ENCODE results near the gene SNRNP25. TPM values are rescaled to one million over a fixed set of nuclear protein-coding genes. Genes with fewer than 3 reads are reported as not detected.

SNRNP25 gene
- total and polyA plus RNA-seq, 4 donors: 15.1 to 22.2 (median 17.7) TPM

- no peaks in the 10 kb centered on the region for H3K9me3 ChIP-seq (ENCODE audit: control insufficient read depth in 4 of 4, low read length in 3 of 4)
- 93% methylated on average over 22 of the region's 22 CpGs for WGBS
- TF ChIP-seq EGR1 (IDR thresholded peaks at IDR 0.05; ENCODE audit: low read depth in 2 of 2): no peak
- no peak for TF ChIP-seq RXRA (IDR thresholded peaks at IDR 0.05)
- TF ChIP-seq HNF4A (conservative IDR thresholded peaks at IDR 0.05): no peak
- no peak for TF ChIP-seq JUND (IDR thresholded peaks at IDR 0.05)
- no peak for TF ChIP-seq ZBTB33 (IDR thresholded peaks at IDR 0.05)
- no peak for TF ChIP-seq ATF3 (IDR thresholded peaks at IDR 0.05)
- H3K27me3 ChIP-seq (ENCODE audit: control insufficient read depth in 4 of 4, insufficient read depth in 4 of 4, low read length in 3 of 4): no peaks in the 10 kb centered on the region
- H3K4me1 ChIP-seq (ENCODE audit: control insufficient read depth in 4 of 4, insufficient read depth in 4 of 4, low read length in 3 of 4): peaks cover 0 to 18% (median 9%) of the 10 kb centered on the region in 4 donors
- no peak overlapping the region for H3K27ac ChIP-seq (ENCODE audit: low read depth in 1 of 2, low read length in 2 of 2)
- H3K36me3 ChIP-seq (ENCODE audit: control insufficient read depth in 4 of 4, insufficient read depth in 3 of 4, low read depth in 1 of 4, low read length in 3 of 4): peaks cover 0 to 3% (median under 1%) of the 10 kb centered on the region in 4 donors
- no peak overlapping the region for H3K4me3 ChIP-seq (ENCODE audit: low read depth in 1 of 3, low read length in 3 of 3)
- no peak overlapping the region for H3K9ac ChIP-seq (ENCODE audit: low read depth in 1 of 2, low read length in 2 of 2)
- no peak for DNase-seq (ENCODE audit: low spot score)
Observed at GRCh38 chr16:41439-42068, 12.1 kb upstream of the SNRNP25 start.

GRCh38 chr16:42069-42457, 11.6 kb upstream of the SNRNP25 start:
- Histone ChIP-seq H3K27me3 (ENCODE audit: control insufficient read depth in 4 of 4, insufficient read depth in 4 of 4, low read length in 3 of 4) (no peaks in the 10 kb centered on the region), H3K9ac (ENCODE audit: low read depth in 1 of 2, low read length in 2 of 2) (no peak overlapping the region), H3K4me1 (ENCODE audit: control insufficient read depth in 4 of 4, insufficient read depth in 4 of 4, low read length in 3 of 4) (peaks cover 0 to 18% (median 9%) of the 10 kb centered on the region in 4 donors), H3K36me3 (ENCODE audit: control insufficient read depth in 4 of 4, insufficient read depth in 3 of 4, low read depth in 1 of 4, low read length in 3 of 4) (peaks cover 0 to 3% (median under 1%) of the 10 kb centered on the region in 4 donors), H3K4me3 (ENCODE audit: low read depth in 1 of 3, low read length in 3 of 3) (no peak overlapping the region), H3K9me3 (ENCODE audit: control insufficient read depth in 4 of 4, low read length in 3 of 4) (no peaks in the 10 kb centered on the region), H3K27ac (ENCODE audit: low read depth in 1 of 2, low read length in 2 of 2) (no peak overlapping the region)
- DNase-seq (ENCODE audit: low spot score): no peak
- WGBS: 91% methylated on average over 11 of the region's 11 CpGs
- TF ChIP-seq NR2F2 (IDR thresholded peaks at IDR 0.05) (no peak), GABPA (IDR thresholded peaks at IDR 0.05 in 1 of 2, conservative IDR thresholded peaks at IDR 0.05 in 1 of 2) (no peak), RAD21 (IDR thresholded peaks at IDR 0.05) (no peak), REST (IDR thresholded peaks at IDR 0.05) (no peak), EGR1 (IDR thresholded peaks at IDR 0.05; ENCODE audit: low read depth in 2 of 2) (no peak), CTCF (IDR thresholded peaks at IDR 0.05; ENCODE audit: low read depth, low read length, missing input control) (no peak), MAX (IDR thresholded peaks at IDR 0.05) (no peak), ZBTB33 (IDR thresholded peaks at IDR 0.05) (no peak), HNF4G (IDR thresholded peaks at IDR 0.05) (no peak), ATF3 (IDR thresholded peaks at IDR 0.05) (no peak)

All from liver (tissue), 9 donors.